H1 (cell line): ENCODE measurements around the gene SPECC1. TPM values are rescaled to one million over a fixed set of nuclear protein-coding genes. Genes with fewer than 3 reads are reported as not detected.

ENCODE experiments used
- E2F6 ChIP-seq: IDR thresholded peaks from 2 replicates; pipeline ENCODE4 v1.6.1; 2012; ENCODE audit warnings: inconsistent platforms
- MAX ChIP-seq: IDR thresholded peaks from 2 replicates; pipeline ENCODE4 v1.6.1; 2012; ENCODE audit warnings: inconsistent platforms
- USF2 ChIP-seq: IDR thresholded peaks from 2 replicates; pipeline ENCODE4 v1.6.1; 2011; ENCODE audit warnings: low read length, improper control_type of control experiment
- polyA plus RNA-seq, 7 experiments: library from polyadenylated mRNA; depleted of rRNA in 3 of 7; stranded (reverse) in 5 of 7; unstranded in 2 of 7; fragments of >200 nt in 5 of 7; fragments of 200-250 nt in 2 of 7; gene quantifications; 1 replicate in 5 of 7; 2 replicates in 1 of 7; 4 replicates in 1 of 7; pipeline versions ENCODE4 v1.2.1 to v1.2.3, GENCODE V29; 2011 to 2013; ENCODE audit warnings: missing spikeins in 2 of 7, mixed read lengths in 2 of 7
- total RNA-seq: library from RNA; stranded (reverse); fragmentation: NEBNext Ultra II Directional; extraction: Animal tissue kit (Norgen Biotek cat#: 25700); gene quantifications from 2 replicates; pipeline ENCODE4 v1.2.1, GENCODE V29; 2021

Gene SPECC1
- total and polyA plus RNA-seq, 2 of the 8 experiments (the other 6 are each of a cell fraction or from before 2014, with no cell fraction given) = 35.8 to 87.9 TPM

- TF ChIP-seq USF2 (no peak), E2F6 (no peak), MAX (no peak)
Measured at GRCh38 chr17:20189979-20190378, 180.8 kb downstream of the SPECC1 start (continued).
